ENCODE data around the gene HERC3.
"Not testable (repeated sequence)": the region's sequence is repeated elsewhere in the genome, so short reads cannot be mapped to it uniquely, and the experiment has no call there.

Gene HERC3

DNA sequence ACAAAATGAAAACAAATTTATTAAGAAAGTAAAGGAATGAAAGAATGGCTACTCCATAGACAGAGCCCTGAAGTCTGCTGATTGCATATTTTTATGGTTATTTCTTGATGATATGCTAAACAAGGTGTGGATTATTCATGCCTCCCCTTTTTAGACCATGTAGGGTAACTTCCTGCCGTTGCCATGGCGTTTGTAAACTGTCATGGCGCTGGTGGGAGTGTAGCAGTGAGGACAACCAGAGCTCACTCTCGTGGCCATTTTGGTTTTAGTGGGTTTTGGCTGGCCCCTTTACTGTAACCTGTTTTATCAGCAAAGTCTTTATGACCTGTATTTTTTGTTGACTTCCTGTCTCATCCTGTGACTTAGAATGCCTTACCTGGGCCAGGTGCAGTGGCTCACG, 17.5 kb downstream of the HERC3 start:
- not testable (repeated sequence) for DNase-seq

GRCh38 chr4:88610771-88611170, 18.5 kb downstream of the HERC3 start:
- no peak for DNase-seq

GRCh38 chr4:88613417-88613875, 21.2 kb downstream of the HERC3 start:
- DNase-seq = peak; percentile 31

DNA sequence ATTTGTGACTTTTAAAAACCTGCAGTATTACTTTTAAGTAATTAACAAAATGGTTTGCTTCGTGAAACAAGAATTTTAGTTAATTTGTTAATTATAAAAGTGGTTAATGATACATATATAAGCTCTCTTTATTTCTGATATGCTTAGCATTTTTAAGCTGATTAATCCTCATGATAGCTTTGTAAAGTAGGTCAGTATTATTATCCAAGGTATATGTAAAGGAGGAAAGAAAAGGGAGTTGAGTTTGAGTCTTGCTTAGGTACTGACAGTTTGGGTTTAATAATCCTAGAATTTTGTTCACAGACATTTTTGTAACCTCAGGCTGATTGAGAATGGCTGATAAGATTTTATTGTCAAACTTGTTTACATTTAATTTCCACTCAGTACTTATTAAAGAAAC, 21.8 kb downstream of the HERC3 start:
- DNase-seq = no peak

GRCh38 chr4:88616275-88617150, 24.2 kb downstream of the HERC3 start:
- no peak for DNase-seq

- no peak for DNase-seq
These were observed 26.7 kb downstream of the HERC3 start for GRCh38 chr4:88618782-88619485.

DNA sequence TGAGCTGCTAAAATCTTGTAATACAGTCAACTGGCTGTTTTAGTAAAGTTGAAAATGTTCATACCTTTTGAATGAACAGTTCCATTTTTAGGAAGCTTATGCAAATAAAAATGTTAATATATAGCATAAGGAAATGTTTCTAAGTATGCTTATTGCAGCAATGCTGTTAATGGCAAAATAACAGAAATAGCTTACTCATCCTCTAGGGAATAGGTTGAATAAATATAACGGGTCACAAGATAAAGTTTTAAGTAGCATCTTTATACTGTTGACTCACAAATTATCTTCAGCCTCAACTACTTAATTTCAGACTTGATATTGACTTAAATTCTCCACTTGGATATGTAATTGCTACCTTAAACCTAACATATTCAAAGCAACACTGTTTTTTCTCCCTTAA, 27.7 kb downstream of the HERC3 start:
- DNase-seq = no peak

DNA sequence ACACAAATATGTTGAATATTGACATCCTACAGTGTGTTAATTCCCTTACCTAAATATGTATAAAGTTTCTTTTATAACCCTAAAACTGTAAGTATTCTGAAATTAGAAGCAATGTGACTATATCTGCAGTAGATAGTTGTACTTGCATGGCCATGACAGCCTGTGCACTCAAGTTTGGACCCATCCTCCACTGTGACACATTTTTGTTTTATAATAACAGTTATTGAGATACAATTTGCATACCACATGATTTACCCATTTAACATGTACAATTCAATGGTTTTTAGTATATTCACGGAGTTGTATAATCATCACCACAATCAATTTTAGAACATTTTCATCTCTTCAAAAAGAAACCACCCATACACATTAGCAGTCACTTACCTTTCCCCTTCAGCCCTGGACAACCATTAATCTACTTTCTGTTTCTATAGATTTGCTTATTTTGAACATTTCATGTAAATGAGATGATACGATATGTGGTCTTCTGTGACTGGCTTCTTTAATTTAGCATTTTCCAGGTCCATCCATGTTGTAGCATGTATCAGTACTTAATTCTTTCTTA, 29.6 kb downstream of the HERC3 start:
- no peak for DNase-seq

- no peak for DNase-seq
These were observed 30.8 kb downstream of the HERC3 start for GRCh38 chr4:88623097-88623496.

- DNase-seq = no peak
These were observed 36.5 kb downstream of the HERC3 start for GRCh38 chr4:88628746-88629145.

DNA sequence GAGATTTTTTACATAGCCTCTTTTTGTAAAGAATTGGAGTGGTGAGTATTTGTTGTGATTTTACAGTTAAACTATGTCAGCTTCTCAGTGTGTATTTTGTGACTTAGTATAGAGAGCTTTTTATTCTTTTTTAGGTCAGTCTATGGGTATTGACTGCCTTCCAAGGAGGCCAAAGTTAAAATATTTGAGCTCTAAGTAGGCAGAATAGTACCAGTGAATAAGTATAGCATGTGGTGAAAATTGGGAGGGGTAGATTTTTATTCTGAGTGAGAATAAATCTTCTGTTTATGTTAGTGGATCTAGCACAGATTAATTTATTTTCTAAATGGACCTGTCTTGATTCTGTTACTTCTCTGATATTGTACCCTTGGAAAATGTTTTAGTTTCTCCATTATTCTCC, 37.5 kb downstream of the HERC3 start:
- no peak for DNase-seq

GRCh38 chr4:88630756-88631155, 38.5 kb downstream of the HERC3 start:
- no peak for DNase-seq

GRCh38 chr4:88643932-88644331, 51.7 kb downstream of the HERC3 start:
- no peak for DNase-seq

GRCh38 chr4:88645994-88646393, 53.7 kb downstream of the HERC3 start:
- DNase-seq = no peak

DNA sequence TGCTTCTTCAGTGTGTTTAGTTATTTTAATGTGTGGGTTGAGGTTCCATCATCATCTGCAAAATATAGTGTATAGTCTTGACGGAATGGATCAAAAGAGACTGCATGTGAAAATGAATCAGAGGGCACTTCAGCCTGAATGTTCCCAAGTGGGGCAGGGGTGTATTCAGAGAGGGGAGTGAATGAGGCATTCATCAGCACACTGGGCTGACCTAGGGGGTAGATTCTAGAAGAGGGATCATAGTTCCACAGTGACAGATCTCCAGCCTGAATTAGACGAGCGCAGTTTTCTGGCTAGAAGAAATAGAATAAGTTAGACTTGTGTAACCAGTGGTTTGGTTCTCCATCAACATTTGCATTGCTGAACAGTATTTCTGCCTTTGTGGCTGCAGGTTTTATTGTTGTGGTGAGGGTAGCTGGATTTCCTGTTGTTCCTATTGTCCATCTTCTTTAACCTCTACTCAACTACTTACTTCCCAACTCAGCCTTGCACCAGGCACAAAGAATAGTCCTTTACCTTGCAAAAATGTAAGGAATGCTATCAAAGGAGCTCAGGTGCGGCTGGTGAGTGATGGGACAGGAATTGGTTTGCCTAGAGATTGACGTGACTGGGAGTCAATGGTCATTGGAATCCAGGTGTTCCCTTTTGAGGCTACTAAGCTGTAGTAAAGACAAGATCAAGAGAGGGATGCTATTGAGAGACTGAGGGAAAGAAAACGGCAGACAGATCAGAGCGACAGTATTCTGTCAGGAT, 54.4 kb downstream of the HERC3 start:
- no peak for DNase-seq

DNA sequence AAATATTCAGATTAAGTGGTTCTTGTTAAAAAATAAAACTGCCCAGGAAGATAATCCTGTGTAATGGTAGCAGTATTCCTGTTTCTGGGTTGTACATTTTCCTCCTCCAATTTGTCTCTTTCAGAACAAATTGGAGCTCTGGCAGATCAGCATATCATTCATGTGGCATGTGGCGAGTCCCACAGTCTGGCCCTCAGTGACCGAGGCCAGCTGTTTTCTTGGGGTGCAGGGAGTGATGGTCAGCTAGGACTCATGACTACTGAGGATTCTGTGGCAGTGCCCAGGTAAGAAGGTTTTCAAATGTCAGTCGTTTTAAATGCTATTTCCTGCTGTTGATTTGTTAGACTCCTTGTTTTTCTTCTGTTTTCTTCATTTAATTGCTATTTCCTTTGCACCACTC, 57.4 kb downstream of the HERC3 start:
- DNase-seq = no peak

DNA sequence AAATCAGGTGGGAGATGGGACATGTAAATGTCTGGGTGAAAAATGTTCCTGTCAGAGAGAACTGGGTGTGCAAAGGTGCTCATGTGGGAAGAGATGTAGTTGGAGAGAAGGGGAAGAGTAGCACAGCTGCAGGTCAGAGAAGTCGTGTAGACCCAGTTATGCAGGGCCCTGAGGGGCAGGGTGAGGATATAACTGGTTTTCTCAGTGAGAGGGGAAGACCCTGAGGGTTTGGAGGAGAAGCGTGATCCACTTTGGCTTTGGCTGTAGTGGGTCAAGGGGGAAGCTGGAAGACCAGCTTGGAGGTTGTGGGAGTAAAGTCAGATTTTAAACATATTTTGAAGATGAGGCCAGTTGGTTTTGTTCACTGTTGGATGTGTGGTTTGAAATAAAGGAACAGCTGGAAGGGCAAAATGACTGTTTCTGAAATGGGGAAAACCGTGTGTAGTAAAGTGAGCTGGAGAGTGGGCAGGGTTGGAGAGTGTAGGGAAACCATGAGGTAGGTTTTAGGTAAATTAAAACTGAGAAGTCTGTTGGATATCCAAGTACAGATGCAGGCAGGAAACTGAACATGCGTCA, 61.2 kb downstream of the HERC3 start:
- DNase-seq = no peak

- no peak for DNase-seq
These were observed 62.9 kb downstream of the HERC3 start for GRCh38 chr4:88655226-88655625.

- DNase-seq = peak; percentile 8
These were observed 67.0 kb downstream of the HERC3 start for GRCh38 chr4:88659055-88659889.

- no peak for DNase-seq
These were observed 67.6 kb downstream of the HERC3 start for GRCh38 chr4:88659890-88660208.

DNA sequence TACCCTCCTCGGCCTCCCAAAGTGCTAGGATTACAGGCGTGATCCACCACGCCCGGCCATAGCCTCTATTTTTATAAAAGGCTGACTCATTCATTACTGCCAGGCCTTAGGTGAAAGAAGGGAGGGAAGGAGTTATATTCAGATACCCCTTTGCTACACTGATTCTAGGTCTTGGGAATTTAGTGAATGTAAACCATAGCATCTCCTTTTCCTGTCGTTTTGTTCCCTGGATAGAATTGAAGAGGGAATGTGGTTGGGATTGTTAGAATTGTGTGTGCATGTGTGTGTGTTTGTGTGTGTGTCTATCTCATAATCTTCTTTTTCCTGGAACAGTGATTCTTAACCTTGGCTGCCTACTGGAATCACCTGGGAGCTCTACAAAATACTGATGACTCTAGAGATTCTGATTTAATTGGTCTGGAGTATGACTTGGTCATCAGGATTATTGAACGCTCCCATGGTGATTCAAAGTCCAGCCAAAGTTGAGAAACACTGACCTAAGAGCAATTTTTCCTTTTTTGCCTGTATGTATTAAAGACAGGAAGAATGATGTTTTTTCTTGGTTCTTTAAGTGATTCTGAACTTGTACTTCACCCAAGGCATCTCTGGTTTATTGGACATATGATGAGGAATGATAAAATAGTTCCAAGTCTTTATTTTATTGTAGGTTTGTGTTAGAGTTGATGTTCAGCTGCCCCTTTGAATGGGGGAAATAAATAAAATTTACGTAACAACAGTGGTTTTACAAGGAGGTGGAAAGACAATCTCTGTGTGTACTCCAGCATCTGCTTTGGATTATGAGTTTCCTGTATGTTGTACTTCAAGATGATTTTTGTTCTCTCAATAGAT, 68.4 kb downstream of the HERC3 start:
- no peak for DNase-seq

Data from activated gamma-delta T cell treated with Interleukin-2 at 50 U/mL for 16 hours (primary cell).